GM21360 (cell line): ENCODE results near the gene OTX1.
A peak's percentile ranks its signal among the peaks of the same experiment; 100 is the strongest.

ENCODE experiments used
- ATAC-seq: cut with Tn5 transposase; IDR thresholded peaks from one replicate; pipeline ENCODE4 v1.9.1; 2021; ENCODE audit warnings: mild to moderate bottlenecking, moderate library complexity; ENCODE audit not compliant: unreplicated experiment

Gene OTX1

DNA sequence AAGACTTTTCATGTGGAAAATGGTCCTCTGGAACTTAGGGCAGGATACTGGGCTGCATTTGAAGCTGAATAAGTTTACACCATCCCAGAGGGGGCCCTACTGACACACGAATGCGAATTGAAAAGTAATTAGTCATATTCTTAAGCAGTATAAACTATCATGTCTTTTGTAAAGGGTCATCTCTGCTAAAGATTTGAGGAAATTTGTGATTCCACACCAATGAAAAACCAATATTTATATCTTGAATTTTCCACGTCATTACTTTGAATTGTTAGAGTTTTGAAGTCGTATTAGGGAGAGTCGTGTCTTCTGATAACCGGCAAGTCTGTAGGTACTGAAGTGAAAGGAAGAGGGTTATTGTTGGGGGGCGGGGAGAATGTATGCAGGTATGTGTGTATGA is 4.1 kb upstream of the OTX1 start:
- no peak for ATAC-seq

DNA sequence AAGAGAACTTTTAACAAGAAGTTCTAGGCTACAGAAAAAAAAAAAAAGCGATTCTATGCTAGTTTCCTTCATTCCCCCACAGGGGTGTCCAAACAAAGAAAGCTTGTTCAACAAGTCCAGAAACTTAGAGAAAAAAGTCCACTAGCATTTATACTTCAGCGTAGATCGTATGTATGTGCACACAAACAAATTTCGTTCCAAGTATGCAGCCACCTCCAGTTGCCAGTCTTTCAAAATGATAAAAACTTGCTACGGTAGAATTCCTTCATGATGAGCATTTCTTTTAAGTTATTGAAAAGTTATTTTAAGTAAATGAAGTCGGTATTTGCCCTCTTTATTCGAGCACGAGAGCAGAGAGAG is 3.7 kb upstream of the OTX1 start:
- ATAC-seq, result no peak

GRCh38 chr2:63047321-63048279 is 3.0 kb upstream of the OTX1 start:
- no peak for ATAC-seq

DNA sequence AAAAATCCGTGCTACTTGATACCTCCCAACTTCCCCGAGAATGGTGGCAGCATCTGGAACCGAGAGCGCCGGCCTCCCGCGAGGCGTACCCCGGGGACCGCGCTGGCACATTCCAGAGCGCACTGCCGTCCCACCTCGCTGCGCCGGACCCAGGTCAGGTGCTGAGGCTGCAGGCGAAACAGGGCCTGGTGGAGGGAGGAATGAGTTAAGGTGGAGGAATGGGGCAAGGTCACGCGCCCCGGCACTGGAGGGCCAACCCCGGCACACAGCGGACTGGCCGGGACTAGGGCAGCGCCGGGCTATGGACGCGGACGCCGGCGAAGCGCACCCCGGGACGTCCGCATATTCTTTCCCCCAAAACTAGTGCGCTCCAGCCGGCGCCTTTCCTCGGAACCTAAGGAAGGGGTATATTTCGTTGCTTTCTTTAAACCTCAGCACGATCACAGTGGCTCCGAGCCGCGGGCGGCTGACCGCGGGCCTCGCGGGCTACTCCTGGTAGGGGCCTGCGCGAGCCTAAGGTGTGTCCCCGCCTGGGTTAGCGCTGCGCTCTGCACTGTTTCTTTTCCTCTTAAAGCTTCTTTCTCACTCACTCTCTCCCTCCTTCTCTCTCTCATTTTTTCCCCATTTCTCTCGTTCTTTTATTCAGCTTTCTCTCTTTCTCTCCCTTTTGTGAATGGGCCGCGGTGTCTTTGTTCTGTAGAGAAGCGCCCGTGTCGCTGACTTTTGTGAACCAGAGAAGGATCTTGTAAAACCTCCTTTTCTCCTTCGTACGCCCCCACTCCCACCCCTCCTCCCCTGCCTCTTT is 2.1 kb upstream of the OTX1 start:
- no peak for ATAC-seq

GRCh38 chr2:63049211-63049969 is 1.2 kb upstream of the OTX1 start:
- no peak for ATAC-seq

- ATAC-seq, result peak; percentile 30
Observed at GRCh38 chr2:63049970-63050333, 678 bp upstream of the OTX1 start.

- ATAC-seq, result no peak
Observed at GRCh38 chr2:63051042-63051794, 588 bp downstream of the OTX1 start.

GRCh38 chr2:63051795-63052333 is 1.2 kb downstream of the OTX1 start:
- no peak for ATAC-seq

- no peak for ATAC-seq
Observed at GRCh38 chr2:63052411-63053080, 1.9 kb downstream of the OTX1 start.

- no peak for ATAC-seq
Observed at GRCh38 chr2:63053081-63053888, 2.7 kb downstream of the OTX1 start.

GRCh38 chr2:63053889-63054602 is 3.4 kb downstream of the OTX1 start:
- no peak for ATAC-seq

- ATAC-seq, result no peak
Observed at GRCh38 chr2:63054841-63055225, 4.2 kb downstream of the OTX1 start.

DNA sequence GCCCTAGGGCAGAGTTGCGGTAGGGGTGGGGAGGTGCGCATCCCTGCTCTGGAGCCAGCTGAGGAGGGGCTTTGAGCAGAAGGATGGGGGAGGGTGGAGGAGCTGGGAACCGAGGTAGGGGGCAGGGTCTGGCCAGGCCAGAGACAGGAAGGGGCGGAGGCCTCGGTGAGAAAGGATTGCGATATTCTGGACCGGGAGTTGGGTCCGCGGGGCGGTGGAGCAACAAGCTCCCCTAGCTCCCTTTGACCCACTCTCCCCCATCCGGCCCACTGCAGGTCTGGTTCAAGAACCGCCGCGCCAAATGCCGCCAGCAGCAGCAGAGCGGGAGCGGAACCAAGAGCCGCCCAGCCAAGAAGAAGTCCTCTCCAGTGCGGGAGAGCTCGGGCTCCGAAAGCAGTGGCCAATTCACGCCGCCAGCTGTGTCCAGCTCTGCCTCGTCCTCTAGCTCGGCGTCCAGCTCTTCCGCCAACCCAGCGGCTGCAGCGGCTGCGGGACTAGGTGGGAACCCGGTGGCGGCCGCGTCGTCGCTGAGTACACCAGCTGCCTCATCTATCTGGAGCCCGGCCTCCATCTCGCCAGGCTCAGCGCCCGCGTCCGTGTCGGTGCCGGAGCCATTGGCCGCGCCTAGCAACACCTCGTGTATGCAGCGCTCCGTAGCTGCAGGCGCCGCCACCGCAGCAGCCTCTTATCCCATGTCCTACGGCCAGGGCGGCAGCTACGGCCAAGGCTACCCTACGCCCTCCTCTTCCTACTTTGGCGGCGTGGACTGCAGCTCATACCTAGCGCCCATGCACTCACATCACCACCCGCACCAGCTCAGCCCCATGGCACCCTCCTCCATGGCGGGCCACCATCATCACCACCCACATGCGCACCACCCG is 4.8 kb downstream of the OTX1 start:
- ATAC-seq, result no peak

DNA sequence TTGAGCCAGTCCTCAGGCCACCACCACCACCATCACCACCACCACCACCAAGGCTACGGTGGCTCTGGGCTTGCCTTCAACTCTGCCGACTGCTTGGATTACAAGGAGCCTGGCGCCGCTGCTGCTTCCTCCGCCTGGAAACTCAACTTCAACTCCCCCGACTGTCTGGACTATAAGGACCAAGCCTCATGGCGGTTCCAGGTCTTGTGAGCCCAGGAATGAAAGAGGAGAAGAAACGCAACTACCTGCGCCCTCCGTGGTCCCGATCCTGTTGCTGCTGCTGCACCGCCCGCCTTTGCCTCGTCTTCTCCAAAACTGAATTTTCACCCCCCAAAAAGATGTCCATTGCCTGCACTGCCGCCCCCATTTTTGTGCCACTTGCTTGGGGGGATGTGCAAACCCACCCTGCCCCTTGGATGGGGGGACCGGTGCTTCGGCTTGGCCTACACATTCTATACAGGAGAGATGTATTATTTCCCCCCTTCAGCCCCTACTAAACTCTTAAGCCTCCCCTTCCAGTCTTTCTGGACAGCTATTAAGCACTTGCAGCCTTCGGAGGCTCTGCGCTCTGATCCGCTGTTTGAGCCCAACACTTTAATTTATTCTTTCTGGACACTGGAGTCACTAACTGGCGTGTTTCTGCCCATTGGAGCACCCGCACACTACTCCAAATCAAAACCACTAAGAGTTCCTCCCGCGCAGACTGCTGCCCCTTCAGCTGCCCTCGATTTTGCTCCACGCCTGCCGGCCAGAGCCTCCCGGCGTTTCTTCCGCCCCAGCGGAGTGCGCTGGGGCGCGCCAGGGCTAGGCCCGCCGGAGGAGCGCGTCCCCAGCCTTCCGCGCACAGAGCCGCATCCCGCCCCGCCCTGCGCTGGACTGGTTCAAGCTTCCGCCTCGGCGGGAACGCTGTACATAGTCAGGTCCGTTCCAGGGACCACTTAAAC is 5.7 kb downstream of the OTX1 start:
- no peak for ATAC-seq

- ATAC-seq, result no peak
Observed at GRCh38 chr2:63057249-63058143, 6.9 kb downstream of the OTX1 start.
